VCaP (cell line): ENCODE results near the gene GRK1.

Experiments
- H3K27ac ChIP-seq: fragments of 450-650 bp; 2 replicates; pipeline ENCODE4 v1.5.1; 2017
- TF ChIP-seq, protein P1 (sequence below): fragments of 450-650 bp; conservative IDR thresholded peaks from 2 replicates; pipeline ENCODE4 v1.5.1; 2017; ENCODE audit warnings: mild to moderate bottlenecking, moderate library complexity

Gene GRK1

DNA sequence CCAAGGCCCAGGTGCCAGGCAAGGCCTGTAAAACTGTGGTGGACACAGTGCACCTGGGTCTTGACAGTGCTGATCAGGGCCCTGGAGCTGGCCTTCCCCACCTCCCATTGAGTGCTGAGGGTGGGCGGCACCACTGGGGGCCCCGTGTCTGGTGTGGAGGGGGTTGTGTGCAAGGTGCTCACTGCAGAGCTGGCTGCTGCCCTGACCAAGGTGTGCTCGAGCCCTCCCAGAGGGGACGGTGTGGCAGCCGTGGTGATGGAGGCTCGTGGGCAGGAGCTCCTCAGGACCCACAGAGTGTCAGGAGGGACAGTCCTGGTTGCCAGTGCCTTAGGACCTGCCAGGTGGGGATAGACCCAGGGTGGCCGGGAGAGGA, 32.0 kb upstream of the GRK1 start:
- TF ChIP-seq, protein P1, sequence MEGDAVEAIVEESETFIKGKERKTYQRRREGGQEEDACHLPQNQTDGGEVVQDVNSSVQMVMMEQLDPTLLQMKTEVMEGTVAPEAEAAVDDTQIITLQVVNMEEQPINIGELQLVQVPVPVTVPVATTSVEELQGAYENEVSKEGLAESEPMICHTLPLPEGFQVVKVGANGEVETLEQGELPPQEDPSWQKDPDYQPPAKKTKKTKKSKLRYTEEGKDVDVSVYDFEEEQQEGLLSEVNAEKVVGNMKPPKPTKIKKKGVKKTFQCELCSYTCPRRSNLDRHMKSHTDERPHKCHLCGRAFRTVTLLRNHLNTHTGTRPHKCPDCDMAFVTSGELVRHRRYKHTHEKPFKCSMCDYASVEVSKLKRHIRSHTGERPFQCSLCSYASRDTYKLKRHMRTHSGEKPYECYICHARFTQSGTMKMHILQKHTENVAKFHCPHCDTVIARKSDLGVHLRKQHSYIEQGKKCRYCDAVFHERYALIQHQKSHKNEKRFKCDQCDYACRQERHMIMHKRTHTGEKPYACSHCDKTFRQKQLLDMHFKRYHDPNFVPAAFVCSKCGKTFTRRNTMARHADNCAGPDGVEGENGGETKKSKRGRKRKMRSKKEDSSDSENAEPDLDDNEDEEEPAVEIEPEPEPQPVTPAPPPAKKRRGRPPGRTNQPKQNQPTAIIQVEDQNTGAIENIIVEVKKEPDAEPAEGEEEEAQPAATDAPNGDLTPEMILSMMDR, result no peak
- no peak overlapping the region for H3K27ac ChIP-seq

DNA sequence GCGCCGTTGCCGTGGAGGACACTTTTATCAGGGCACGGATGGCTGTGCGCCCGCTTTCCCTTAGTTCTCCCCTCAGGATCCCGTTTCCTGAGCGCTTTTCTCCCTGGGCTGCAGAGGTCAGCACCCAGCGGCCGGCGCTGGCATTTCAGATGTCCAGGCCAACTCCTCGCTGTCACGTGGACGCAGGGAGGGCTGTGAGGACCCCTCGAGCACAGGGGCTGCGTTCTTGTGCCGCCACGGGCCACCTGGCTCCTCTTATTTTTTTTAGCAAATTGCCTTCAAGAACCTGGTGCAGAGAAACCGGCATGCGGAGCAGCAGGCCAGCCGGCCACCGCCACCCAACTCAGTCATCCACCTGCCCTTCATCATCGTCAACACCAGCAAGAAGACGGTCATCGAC, 31.3 kb upstream of the GRK1 start:
- TF ChIP-seq, protein P1, result no peak
- H3K27ac ChIP-seq, result no peak overlapping the region

DNA sequence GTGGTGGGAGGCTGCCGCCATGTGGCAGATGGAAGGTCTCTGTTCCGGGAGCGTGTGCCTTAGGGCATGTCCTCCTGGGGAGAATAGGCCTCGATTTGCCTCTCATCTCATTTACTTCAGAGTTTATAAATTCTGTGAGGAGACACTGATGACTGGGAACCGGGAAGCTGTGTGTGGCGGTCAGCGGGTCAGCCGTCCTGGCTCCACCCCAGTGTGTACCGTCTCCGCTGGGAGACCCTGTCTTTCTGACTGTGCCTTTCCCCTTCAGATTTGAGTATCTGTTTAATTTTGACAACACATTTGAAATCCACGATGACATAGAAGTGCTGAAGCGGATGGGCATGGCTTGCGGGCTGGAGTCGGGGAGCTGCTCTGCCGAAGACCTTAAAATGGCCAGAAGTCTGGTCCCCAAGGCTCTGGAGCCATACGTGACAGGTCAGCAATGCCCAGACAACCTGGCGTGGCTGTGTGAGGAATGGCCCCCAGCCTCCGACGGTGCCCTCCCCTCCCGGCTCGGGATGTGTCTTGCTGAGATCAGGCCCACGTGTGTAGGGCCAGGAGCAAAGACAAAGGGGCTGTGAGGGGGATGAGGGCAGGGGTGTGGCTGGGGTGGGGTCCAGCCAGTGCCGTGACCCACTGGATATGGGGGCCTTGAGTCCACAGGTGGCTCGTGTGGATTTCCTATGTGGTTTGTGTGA, 30.6 kb upstream of the GRK1 start:
- TF ChIP-seq, protein P1, result no peak
- no peak overlapping the region for H3K27ac ChIP-seq

DNA sequence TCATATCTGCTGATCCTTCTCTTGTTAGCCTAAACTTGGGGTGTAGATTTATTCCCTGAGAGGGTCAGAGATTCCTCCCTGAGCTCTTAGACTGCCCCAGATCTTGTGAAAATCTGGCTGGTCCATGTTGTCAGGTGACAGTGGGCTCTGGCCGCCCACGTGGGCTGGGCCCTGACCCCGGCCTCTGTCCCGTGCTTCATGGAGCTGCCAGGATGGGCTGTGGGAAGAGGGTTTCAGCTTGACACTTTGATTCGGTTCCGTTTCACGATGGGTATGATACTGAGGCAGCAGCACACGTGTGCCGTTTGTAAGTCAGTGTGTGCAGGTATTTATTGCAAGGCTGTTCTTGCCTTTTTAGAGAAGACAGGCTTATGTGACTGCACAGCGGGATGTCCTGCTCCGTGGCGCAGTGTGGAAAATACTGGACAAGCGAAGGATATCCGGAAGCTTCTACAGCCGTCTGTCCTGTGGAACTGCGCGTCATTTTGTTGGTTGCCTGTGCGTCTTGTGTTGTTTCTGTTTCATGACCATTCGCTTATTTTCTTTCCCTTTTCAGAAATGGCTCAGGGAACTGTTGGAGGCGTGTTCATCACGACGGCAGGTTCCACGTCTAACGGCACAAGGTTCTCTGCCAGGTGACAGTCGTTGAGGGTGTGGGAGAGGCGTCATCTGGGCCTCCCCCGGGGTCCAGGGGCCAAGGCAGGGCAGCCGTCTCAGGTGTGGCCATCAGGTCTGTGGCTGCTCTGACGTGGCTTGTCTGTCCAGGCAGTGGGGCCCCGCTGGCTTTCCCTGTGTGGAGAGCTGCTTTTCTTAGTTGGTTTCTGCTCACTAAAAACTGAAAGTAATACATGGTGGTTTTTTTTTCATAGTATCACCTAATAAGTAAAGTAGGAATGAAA, 29.5 kb upstream of the GRK1 start:
- TF ChIP-seq, protein P1, result no peak
- no peak overlapping the region for H3K27ac ChIP-seq

DNA sequence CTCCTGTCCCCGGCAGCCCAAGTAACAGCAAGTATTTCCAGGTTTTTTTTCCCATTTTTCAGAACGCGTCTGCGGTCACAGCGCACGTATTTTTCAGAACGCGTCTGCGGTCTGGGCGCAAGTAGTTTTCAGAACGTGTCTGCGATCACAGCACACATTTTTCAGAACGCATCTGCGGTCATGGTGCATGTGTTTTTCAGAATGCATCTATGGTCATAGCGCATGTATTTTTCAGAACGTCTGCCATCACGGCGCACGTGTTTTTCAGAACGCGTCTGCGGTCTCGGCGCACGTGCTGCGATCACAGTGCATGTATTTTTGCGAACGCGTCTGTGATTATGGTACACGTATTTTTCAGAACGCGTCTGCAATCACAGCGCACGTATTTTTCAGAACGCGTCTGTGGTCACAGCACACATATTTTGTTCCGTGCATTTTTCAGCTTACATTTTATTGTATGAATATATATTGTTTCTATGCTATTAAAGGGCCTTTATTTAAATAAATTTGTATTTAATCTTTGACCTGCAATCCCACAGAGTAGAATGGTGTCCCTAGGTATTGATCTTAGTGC, 28.8 kb upstream of the GRK1 start:
- TF ChIP-seq, protein P1, result no peak
- peak overlapping the region; percentile 64; the same call in 1 of the 2 replicates for H3K27ac ChIP-seq

DNA sequence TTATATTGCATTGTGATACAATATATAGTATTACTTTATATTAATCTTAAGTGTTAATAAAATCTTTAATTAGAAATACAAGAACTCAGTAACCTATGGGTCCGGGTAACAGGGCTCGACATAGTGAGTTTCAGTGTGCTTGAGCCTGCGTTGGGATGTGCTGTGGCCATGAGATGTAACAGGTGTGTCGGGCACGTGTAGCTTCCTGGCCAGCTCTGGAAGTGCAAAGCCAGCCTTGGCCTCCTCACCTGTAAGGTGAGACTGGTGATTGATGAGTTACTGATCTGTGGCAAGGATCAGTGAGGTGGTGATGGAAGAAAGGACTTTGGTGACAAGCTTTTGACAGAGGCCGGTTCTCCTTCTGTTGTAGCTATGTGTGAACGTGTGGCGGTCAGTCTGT, 28.2 kb upstream of the GRK1 start:
- peak overlapping the region; percentile 64 for H3K27ac ChIP-seq
- TF ChIP-seq, protein P1, result no peak

DNA sequence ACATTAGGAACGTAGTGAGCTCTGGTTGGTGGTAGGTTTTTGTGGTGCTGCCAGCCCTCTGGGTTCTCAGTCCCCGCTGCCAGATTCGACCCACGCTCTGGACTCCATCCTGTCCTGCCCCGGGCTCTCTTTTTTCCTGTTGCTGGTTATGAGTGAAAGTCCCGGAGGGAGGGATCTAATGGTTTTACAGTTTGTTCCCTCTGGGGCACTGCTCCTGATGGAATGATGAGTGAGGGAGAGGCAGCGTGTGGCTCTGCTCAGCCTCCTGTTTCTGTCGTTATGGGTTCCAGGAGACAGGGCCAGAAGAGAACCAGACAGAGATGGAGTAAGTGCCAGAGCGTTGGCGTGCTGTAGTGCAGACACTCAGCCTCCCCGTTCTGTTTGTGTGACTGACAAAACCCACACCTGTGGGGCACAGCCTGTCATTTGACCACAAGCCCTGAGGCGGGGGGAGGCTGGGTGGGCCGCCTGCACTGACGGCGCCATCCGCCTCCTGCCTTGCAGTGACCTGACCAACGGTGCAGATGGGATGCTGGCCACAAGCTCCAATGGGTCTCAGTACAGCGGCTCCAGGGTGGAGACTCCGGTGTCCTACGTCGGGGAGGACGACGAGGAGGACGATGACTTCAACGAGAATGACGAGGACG, 27.3 kb upstream of the GRK1 start:
- peak overlapping the region; percentile 64 for H3K27ac ChIP-seq
- TF ChIP-seq, protein P1, result no peak
